K562 (cell line): ENCODE data around the gene CYB561A3. TPM values are rescaled to one million over a fixed set of nuclear protein-coding genes. Genes with fewer than 3 reads are reported as not detected.

ENCODE experiments used
- ETS1 ChIP-seq: conservative IDR thresholded peaks from 2 replicates; pipeline ENCODE4 v1.6.1; 2011; ENCODE audit warnings: low read depth, mild to moderate bottlenecking, low read length; ENCODE audit not compliant: control insufficient read depth
- FOXJ2 ChIP-seq: fragments of 200-800 bp; sonication (Bioruptor generic); IDR thresholded peaks from 2 replicates; pipeline ENCODE4 v1.6.1; 2016; ENCODE audit warnings: missing genetic modification characterization, missing compliant biosample characterization
- NCOA6 ChIP-seq: fragments of 450-650 bp; IDR thresholded peaks from 2 replicates; pipeline ENCODE4 v1.6.1; 2017; ENCODE audit warnings: mild to moderate bottlenecking
- PHB2 ChIP-seq: fragments of 450-650 bp; IDR thresholded peaks from 2 replicates; pipeline ENCODE4 v1.6.1; 2017; ENCODE audit warnings: low read depth
- POLR2A ChIP-seq: fragments of 450-650 bp; conservative IDR thresholded peaks from 2 replicates; pipeline ENCODE4 v1.6.1; 2016
- PURB ChIP-seq: sonication (generic); formaldehyde crosslinking; IDR thresholded peaks from 2 replicates; pipeline ENCODE4 v1.9.0; 2021; ENCODE audit warnings: low read depth, mild to moderate bottlenecking, missing genetic modification reagents
- RBM14 ChIP-seq: fragments of 200-400 bp; formaldehyde crosslinking; IDR thresholded peaks from 2 replicates; pipeline ENCODE4 v1.6.1; 2018; ENCODE audit warnings: low read depth, mild to moderate bottlenecking, low read length, moderate library complexity, borderline replicate concordance; ENCODE audit not compliant: insufficient read depth
- RCOR1 ChIP-seq, 2 experiments: IDR thresholded peaks; 2 replicates each; pipeline ENCODE4 v1.6.1; 2012; ENCODE audit warnings: low read depth in 2 of 2, low read length in 2 of 2, borderline replicate concordance in 1 of 2, improper control_type of control experiment in 1 of 2
- TEAD1 ChIP-seq, 2 experiments: fragments of 450-650 bp in 1 of 2; sonication (generic) in 1 of 2; formaldehyde crosslinking; IDR thresholded peaks; 2 replicates each; pipeline versions ENCODE4 v1.4.0 to v1.8.0; 2020 to 2022; ENCODE audit warnings: mild to moderate bottlenecking in 2 of 2, missing genetic modification reagents in 1 of 2
- ZNF140 ChIP-seq: fragments of 250-450 bp; sonication (Bioruptor Pico); IDR thresholded peaks from 2 replicates; pipeline ENCODE4 v1.8.0; 2021; ENCODE audit warnings: moderate library complexity, mild to moderate bottlenecking, inconsistent platforms
- ZNF592 ChIP-seq: fragments of 450-650 bp; IDR thresholded peaks from 2 replicates; pipeline ENCODE4 v1.6.1; 2017; ENCODE audit warnings: antibody characterized with exemption, mild to moderate bottlenecking
- polyA plus RNA-seq, 8 experiments: library from polyadenylated mRNA; depleted of rRNA in 4 of 8; stranded (reverse) in 5 of 8; unstranded in 3 of 8; fragments of >200 nt; fragmentation: Nextera tagmentation in 2 of 8; fragmentation: Illumina TruSeq in 1 of 8; extraction: Ambion mirVana in 2 of 8; extraction: Trizol in 1 of 8; gene quantifications; 2 replicates each; pipeline versions ENCODE4 v1.2.1 to v1.2.3, GENCODE V29; 2011 to 2014; ENCODE audit warnings: inconsistent platforms in 1 of 8, missing spikeins in 1 of 8
- total RNA-seq, 7 experiments: library from RNA; depleted of rRNA in 6 of 7; stranded (reverse); fragments of >200 nt in 6 of 7; fragmentation: Illumina TruSeq in 2 of 7; extraction: Trizol in 2 of 7; gene quantifications; 2 replicates each; pipeline versions ENCODE4 v1.2.1 to v1.2.3, GENCODE V29; 2011 to 2021; ENCODE audit warnings: low replicate concordance in 1 of 7
- TF ChIP-seq, protein P1 (sequence below), 3 experiments: fragments of 200-800 bp in 1 of 3; fragments of 250-450 bp in 1 of 3; fragments of 450-650 bp in 1 of 3; sonication (Bioruptor Pico) in 1 of 3; sonication (Bioruptor generic) in 1 of 3; formaldehyde crosslinking in 1 of 3; IDR thresholded peaks; 2 replicates each; pipeline versions ENCODE4 v1.6.1 to v1.8.0; 2016 to 2022; ENCODE audit warnings: mild to moderate bottlenecking in 2 of 3, missing genetic modification characterization in 2 of 3, missing compliant biosample characterization in 1 of 3, moderate library complexity in 1 of 3
- TF ChIP-seq, protein P2 (sequence below): sonication (generic); formaldehyde crosslinking; IDR thresholded peaks from 2 replicates; pipeline ENCODE4 v1.8.0; 2022; ENCODE audit warnings: mild to moderate bottlenecking, missing genetic modification reagents, borderline replicate concordance

The CYB561A3 gene
- total and polyA plus RNA-seq, 9 of the 15 experiments (the other 6 are each of a cell fraction or from before 2014, with no cell fraction given): 29.2 to 78.9 (median 37.9) TPM

GRCh38 chr11:61334434-61335354 lies 27.0 kb downstream of the CYB561A3 start (continued):
- TF ChIP-seq, protein P1, sequence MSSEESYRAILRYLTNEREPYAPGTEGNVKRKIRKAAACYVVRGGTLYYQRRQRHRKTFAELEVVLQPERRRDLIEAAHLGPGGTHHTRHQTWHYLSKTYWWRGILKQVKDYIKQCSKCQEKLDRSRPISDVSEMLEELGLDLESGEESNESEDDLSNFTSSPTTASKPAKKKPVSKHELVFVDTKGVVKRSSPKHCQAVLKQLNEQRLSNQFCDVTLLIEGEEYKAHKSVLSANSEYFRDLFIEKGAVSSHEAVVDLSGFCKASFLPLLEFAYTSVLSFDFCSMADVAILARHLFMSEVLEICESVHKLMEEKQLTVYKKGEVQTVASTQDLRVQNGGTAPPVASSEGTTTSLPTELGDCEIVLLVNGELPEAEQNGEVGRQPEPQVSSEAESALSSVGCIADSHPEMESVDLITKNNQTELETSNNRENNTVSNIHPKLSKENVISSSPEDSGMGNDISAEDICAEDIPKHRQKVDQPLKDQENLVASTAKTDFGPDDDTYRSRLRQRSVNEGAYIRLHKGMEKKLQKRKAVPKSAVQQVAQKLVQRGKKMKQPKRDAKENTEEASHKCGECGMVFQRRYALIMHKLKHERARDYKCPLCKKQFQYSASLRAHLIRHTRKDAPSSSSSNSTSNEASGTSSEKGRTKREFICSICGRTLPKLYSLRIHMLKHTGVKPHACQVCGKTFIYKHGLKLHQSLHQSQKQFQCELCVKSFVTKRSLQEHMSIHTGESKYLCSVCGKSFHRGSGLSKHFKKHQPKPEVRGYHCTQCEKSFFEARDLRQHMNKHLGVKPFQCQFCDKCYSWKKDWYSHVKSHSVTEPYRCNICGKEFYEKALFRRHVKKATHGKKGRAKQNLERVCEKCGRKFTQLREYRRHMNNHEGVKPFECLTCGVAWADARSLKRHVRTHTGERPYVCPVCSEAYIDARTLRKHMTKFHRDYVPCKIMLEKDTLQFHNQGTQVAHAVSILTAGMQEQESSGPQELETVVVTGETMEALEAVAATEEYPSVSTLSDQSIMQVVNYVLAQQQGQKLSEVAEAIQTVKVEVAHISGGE (CRISPR knock-in tag; IDR thresholded peaks at IDR 0.05): no peak
- TF ChIP-seq RBM14 (no peak), PHB2 (no peak), ETS1 (no peak), FOXJ2 (tag) (no peak), TEAD1 (CRISPR knock-in tag; IDR thresholded peaks at IDR 0.05) (no peak), POLR2A (no peak), ZNF140 (CRISPR knock-in tag) (no peak), ZNF592 (peak; percentile 83), NCOA6 (no peak), PURB (CRISPR knock-in tag) (no peak), RCOR1 (IDR thresholded peaks at IDR 0.05; ENCODE audit: borderline replicate concordance in 1 of 2, low read depth in 2 of 2, low read length in 2 of 2) (peak in 1 of 2 experiments; percentile 43; a peak in 1 of 4 replicates)
- TF ChIP-seq, protein P2, sequence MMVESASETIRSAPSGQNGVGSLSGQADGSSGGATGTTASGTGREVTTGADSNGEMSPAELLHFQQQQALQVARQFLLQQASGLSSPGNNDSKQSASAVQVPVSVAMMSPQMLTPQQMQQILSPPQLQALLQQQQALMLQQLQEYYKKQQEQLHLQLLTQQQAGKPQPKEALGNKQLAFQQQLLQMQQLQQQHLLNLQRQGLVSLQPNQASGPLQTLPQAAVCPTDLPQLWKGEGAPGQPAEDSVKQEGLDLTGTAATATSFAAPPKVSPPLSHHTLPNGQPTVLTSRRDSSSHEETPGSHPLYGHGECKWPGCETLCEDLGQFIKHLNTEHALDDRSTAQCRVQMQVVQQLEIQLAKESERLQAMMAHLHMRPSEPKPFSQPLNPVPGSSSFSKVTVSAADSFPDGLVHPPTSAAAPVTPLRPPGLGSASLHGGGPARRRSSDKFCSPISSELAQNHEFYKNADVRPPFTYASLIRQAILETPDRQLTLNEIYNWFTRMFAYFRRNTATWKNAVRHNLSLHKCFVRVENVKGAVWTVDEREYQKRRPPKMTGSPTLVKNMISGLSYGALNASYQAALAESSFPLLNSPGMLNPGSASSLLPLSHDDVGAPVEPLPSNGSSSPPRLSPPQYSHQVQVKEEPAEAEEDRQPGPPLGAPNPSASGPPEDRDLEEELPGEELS (CRISPR knock-in tag): no peak
